Right lobe of liver (tissue), 6 donors: Measurements from ENCODE around the gene OR56A3. TPM values are rescaled to one million over a fixed set of nuclear protein-coding genes. Genes with fewer than 3 reads are reported as not detected.
"Not testable (repeated sequence)": the region's sequence is repeated elsewhere in the genome, so short reads cannot be mapped to it uniquely, and the experiment has no call there.

ENCODE experiments used
- ATAC-seq, 4 donors: fragments of 200-7000 bp; cut with Tn5 transposase; one replicate each; pipeline ENCODE4 v1.9.1; 2020; ENCODE audit warnings: mild to moderate bottlenecking in 4 of 4, moderate library complexity in 4 of 4
- DNase-seq, 3 donors: peaks; one replicate each; pipeline ENCODE4 v3.0.0-alpha.2; 2020
- H3K27ac ChIP-seq, 3 donors: fragments of 200-600 bp; one replicate each; pipeline ENCODE4 v1.8.0; 2022
- H3K27me3 ChIP-seq, 2 donors: fragments of 200-600 bp; one replicate each; pipeline ENCODE4 v1.8.0; 2022
- H3K36me3 ChIP-seq, 4 donors: fragments of 200-600 bp; sonication (generic) in 1 of 4; one replicate each; pipeline versions ENCODE4 v1.5.1 to v1.8.0; 2017 to 2022; ENCODE audit warnings: control low read depth in 1 of 4
- H3K4me1 ChIP-seq, 4 donors: fragments of 200-600 bp; sonication (generic) in 1 of 4; one replicate each; pipeline versions ENCODE4 v1.5.1 to v1.8.0; 2017 to 2022; ENCODE audit warnings: control low read depth in 1 of 4
- H3K4me3 ChIP-seq, 3 donors: fragments of 200-600 bp; one replicate each; pipeline ENCODE4 v1.8.0; 2022
- H3K9me3 ChIP-seq, 4 donors: fragments of 200-600 bp; sonication (generic) in 1 of 4; one replicate each; pipeline versions ENCODE4 v1.5.1 to v1.8.0; 2017 to 2022; ENCODE audit warnings: control low read depth in 1 of 4
- CTCF ChIP-seq, 4 donors: fragments of 200-600 bp in 3 of 4; fragments of 450-650 bp in 1 of 4; IDR thresholded peaks; one replicate each; pipeline versions ENCODE4 v1.5.1 to v1.8.0; 2016 to 2022; ENCODE audit warnings: antibody characterized with exemption in 4 of 4, mild to moderate bottlenecking in 2 of 4
- POLR2A ChIP-seq: fragments of 450-650 bp; IDR thresholded peaks from one replicate; pipeline ENCODE4 v1.6.1; 2017; ENCODE audit warnings: antibody characterized with exemption, mild to moderate bottlenecking
- WGBS: methylation state at CpG from one replicate; pipeline ENCODE4 v1.1.6; 2018; ENCODE audit warnings: low coverage, low lambda C conversion rate; ENCODE audit not compliant: insufficient coverage; ENCODE audit errors: missing lambda C conversion rate; 5-methylcytosine and 5-hydroxymethylcytosine counted together
- intact Hi-C, 2 donors: fragments of 100-400 bp; cut with DNase I; formaldehyde crosslinking; loops; one replicate each; pipeline versions ENCODE4 v1.11.2 to v1.14.1; 2022
- total RNA-seq, 6 experiments: library from RNA; depleted of rRNA in 2 of 6; stranded (reverse); fragments of >200 nt in 2 of 6; fragmentation: NEBNext Ultra II Directional in 3 of 6; extraction: Animal tissue kit (Norgen Biotek cat#: 25700) in 3 of 6; gene quantifications; one replicate each; pipeline versions ENCODE4 v1.1.0 to v1.2.4, GENCODE V29; 2016 to 2023
- donor health status: DM: no; HTN: yes; CAD: no.
- donor health status: DM: no; HTN: no; CAD: no.
- donor health status: DM: no; HTN: no; CAD: no.
- donor health status: DM: no; HTN: yes; CAD: no.
- donor health status: DM: no; HTN: yes; CAD: no.

OR56A3 gene
- total RNA-seq, 6 experiments from 2014 or later = not detected

DNA sequence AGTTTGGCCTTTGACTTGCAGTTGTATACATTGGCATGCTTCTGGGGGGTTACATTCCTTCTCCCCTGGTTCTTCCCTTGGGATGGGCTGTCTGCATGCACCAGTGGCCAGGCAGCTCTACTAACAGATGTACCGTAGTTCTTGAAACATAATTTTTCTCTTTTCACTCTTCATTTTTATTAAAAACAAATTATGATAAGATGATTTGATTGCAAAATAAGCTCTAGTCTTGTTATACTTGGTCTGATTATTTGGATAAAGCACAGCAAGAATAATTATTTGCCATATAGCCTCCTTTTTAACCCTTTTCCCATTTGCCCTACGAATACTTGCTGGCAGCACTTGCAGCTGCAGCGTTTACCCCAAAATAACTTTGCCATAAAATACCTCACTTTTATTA is 13.5 kb downstream of the OR56A3 start:
- intact Hi-C loops = no loop called here
- 64% methylated on average over 3 of the region's 3 CpGs for WGBS
- no peak for ATAC-seq
- H3K27ac ChIP-seq = no peak overlapping the region
- no peaks in the 10 kb centered on the region for H3K4me1 ChIP-seq
- H3K27me3 ChIP-seq = no peaks in the 10 kb centered on the region
- no peaks in the 10 kb centered on the region for H3K36me3 ChIP-seq
- no peak overlapping the region for H3K4me3 ChIP-seq
- no peaks in the 10 kb centered on the region for H3K9me3 ChIP-seq
- DNase-seq = no peak
- TF ChIP-seq POLR2A (no peak), CTCF (IDR thresholded peaks at IDR 0.05) (no peak)

DNA sequence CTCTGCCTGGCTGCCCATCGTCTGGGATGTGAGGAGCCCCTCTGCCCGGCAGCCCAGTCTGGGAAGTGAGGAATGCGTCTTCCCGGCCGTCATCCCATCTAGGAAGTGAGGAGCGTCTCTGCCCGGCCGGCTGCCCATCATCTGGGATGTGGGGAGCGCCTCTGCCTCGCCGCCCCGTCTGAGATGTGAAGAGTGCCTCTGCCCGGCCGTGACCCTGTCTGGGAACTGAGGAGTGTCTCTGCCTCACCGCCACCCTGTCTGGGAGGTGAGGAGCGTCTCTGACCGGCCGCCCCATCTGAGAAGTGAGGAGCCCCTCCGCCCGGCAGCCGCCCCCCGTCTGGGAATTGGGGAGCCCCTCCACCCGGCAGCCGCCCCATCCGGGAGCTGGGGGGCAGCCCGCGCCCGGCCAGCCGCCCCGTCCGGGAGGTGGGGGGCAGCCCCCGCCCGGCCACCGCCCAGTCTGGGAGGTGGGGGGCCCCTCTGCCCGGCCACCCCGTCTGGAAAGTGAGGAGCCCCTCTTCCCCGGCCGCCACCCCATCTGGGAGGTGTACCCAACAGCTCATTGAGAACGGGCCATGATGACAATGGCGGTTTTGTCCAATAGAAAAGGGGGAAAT is 18.8 kb downstream of the OR56A3 start:
- H3K9me3 ChIP-seq, H3K4me3 ChIP-seq, intact Hi-C loops, H3K4me1 ChIP-seq, ATAC-seq, H3K36me3 ChIP-seq, DNase-seq, H3K27me3 ChIP-seq, H3K27ac ChIP-seq: not testable (repeated sequence)
- WGBS = 74% methylated on average over 8 of the region's 40 CpGs

- ATAC-seq = no peak
- DNase-seq = no peak
- intact Hi-C loops = no loop called here
- no peaks in the 10 kb centered on the region for H3K9me3 ChIP-seq
- no peak overlapping the region for H3K27ac ChIP-seq
- no peaks in the 10 kb centered on the region for H3K27me3 ChIP-seq
- H3K4me3 ChIP-seq = no peak overlapping the region
- H3K4me1 ChIP-seq = no peaks in the 10 kb centered on the region
- WGBS = 39% methylated on average over 2 of the region's 2 CpGs
- TF ChIP-seq CTCF (IDR thresholded peaks at IDR 0.05) (no peak), POLR2A (no peak)
- no peaks in the 10 kb centered on the region for H3K36me3 ChIP-seq
Observed at GRCh38 chr11:5966958-5967357, 24.9 kb downstream of the OR56A3 start.

GRCh38 chr11:5967708-5968107 is 25.7 kb downstream of the OR56A3 start:
- no peaks in the 10 kb centered on the region for H3K9me3 ChIP-seq
- TF ChIP-seq POLR2A (no peak), CTCF (IDR thresholded peaks at IDR 0.05) (no peak)
- no peaks in the 10 kb centered on the region for H3K4me1 ChIP-seq
- ATAC-seq = no peak
- no peak overlapping the region for H3K27ac ChIP-seq
- WGBS = 21% methylated on average over 3 of the region's 3 CpGs
- H3K4me3 ChIP-seq = no peak overlapping the region
- intact Hi-C loops = no loop called here
- H3K36me3 ChIP-seq = no peaks in the 10 kb centered on the region
- DNase-seq = no peak
- no peaks in the 10 kb centered on the region for H3K27me3 ChIP-seq

DNA sequence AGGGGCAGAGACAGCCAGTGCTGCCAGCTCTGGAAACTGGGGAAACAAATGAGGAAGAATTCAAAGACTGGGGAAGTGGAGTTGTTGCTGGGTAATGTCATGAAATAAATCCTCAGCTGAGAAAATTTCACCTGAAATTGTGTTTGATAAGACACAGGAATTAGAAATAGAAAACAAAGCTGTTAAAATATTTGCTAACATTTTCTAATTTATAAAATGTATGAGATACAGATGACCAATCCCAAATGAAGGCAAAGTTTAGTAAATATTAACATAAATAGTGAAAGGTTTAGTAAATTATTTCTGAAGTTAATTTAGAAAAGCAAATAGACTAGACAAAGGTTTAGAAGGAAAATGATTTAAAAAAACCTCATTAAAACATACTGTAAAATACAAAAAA is 26.3 kb downstream of the OR56A3 start, which contains the start of gene OR56A5:
Gene OR56A5, minus strand, starts transcription at position 101 of the 400 bp plus-strand sequence. Its CDS starts 0 bp downstream, at position 101.
- Histone ChIP-seq H3K27me3 (no peaks in the 10 kb centered on the region), H3K36me3 (no peaks in the 10 kb centered on the region), H3K27ac (no peak within 1 kb of the TSS), H3K4me3 (no peak within 1 kb of the TSS), H3K4me1 (no peaks in the 10 kb centered on the region), H3K9me3 (no peaks in the 10 kb centered on the region)
- TF ChIP-seq CTCF (IDR thresholded peaks at IDR 0.05) (no peak), POLR2A (no peak)
- intact Hi-C loops = no loop called here
- ATAC-seq = no peak
- DNase-seq = no peak
